HCT116 (cell line): Measurements from ENCODE around the gene RBMS1. TPM values are rescaled to one million over a fixed set of nuclear protein-coding genes. Genes with fewer than 3 reads are reported as not detected.

Experiments
- ATAC-seq: fragments of 200-7000 bp; cut with Tn5 transposase; 2 replicates; pipeline ENCODE4 v1.9.1; 2020; ENCODE audit warnings: mild to moderate bottlenecking, moderate library complexity
- BruUV-seq: library from RNA; stranded (reverse); fragments of 400-500 nt; replicated peaks from 2 replicates; lab custom pipeline; 2021; lab: Mats Ljungman, UMichigan
- CTCF ChIA-PET: fragments of 300-600 bp; sonication (Branson Sonifier 250); formaldehyde crosslinking; loops from one replicate; lab custom pipeline; 2021; ENCODE audit warnings: antibody characterized with exemption; lab: Charles Lee
- POLR2A ChIA-PET: fragments of 300-600, 350-600 bp; sonication (Branson Sonifier 250); formaldehyde crosslinking; loops from one replicate; lab custom pipeline; 2021; ENCODE audit warnings: antibody characterized with exemption; lab: Charles Lee
- RAD21 ChIA-PET, 2 experiments: fragments of 300-600 bp; sonication (Branson Sonifier 250); formaldehyde crosslinking; loops; one replicate each; lab custom pipeline; 2023; ENCODE audit warnings: low total read pairs in 2 of 2; ENCODE audit not compliant: uncharacterized antibody in 2 of 2, unreplicated experiment in 2 of 2, low non-redundant PET in 1 of 2; lab: Charles Lee
- DNase-seq: peaks from one replicate; pipeline ENCODE4 v3.0.0-alpha.2; 2010; ENCODE audit warnings: low read depth, low spot score
- H2AFZ ChIP-seq: fragments of 200-600 bp; shearing (Covaris generic), sonication (generic); 2 replicates; pipeline ENCODE4 v1.6.1; 2017; ENCODE audit warnings: low read depth, mixed run types, mixed read lengths, antibody characterized with exemption, low read length; ENCODE audit not compliant: poor library complexity, severe bottlenecking
- H3K27ac ChIP-seq: 2 replicates; pipeline ENCODE4 v1.5.1; 2012; ENCODE audit warnings: low read depth, low read length
- H3K27me3 ChIP-seq: fragments of 200-600 bp; sonication (generic); 2 replicates; pipeline ENCODE4 v1.6.1; 2016; ENCODE audit warnings: mixed run types, low read length, mixed read lengths; ENCODE audit not compliant: insufficient read depth
- H3K36me3 ChIP-seq, 2 experiments: fragments of 200-500 bp in 1 of 2; fragments of 200-600 bp in 1 of 2; sonication (Bioruptor generic) in 1 of 2; sonication (generic) in 1 of 2; 2 replicates each; pipeline versions ENCODE4 v1.5.1 to v1.6.1; 2014 to 2016; ENCODE audit warnings: low read length in 2 of 2, inconsistent platforms in 1 of 2, mixed read lengths in 1 of 2, mixed run types in 1 of 2; ENCODE audit not compliant: insufficient read depth in 2 of 2, control insufficient read depth in 1 of 2
- H3K4me1 ChIP-seq, 2 experiments: fragments of 200-600 bp in 1 of 2; sonication (generic) in 1 of 2; 2 replicates each; pipeline versions ENCODE4 v1.5.1 to v1.6.1; 2012 to 2017; ENCODE audit warnings: low read length in 2 of 2, inconsistent platforms in 1 of 2, mild to moderate bottlenecking in 1 of 2, mixed read lengths in 1 of 2, mixed run types in 1 of 2, moderate library complexity in 1 of 2; ENCODE audit not compliant: insufficient read depth in 2 of 2, control insufficient read depth in 1 of 2
- H3K4me2 ChIP-seq: fragments of 200-600 bp; sonication (generic); 2 replicates; pipeline ENCODE4 v1.6.1; 2017; ENCODE audit warnings: mixed run types, low read length, mixed read lengths
- H3K4me3 ChIP-seq, 2 experiments: fragments of 200-600 bp in 1 of 2; sonication (generic) in 1 of 2; replicated peaks in 1 of 2; 2 replicates each; pipeline ENCODE4 v1.5.1; 2011 to 2016; ENCODE audit warnings: low read length in 2 of 2, control low read depth in 1 of 2, low read depth in 1 of 2, mild to moderate bottlenecking in 1 of 2, mixed read lengths in 1 of 2, mixed run types in 1 of 2
- H3K79me2 ChIP-seq: fragments of 200-600 bp; sonication (generic); 2 replicates; pipeline ENCODE4 v1.6.1; 2017; ENCODE audit warnings: mild to moderate bottlenecking, mixed run types, low read length, moderate library complexity, mixed read lengths; ENCODE audit not compliant: insufficient read depth
- H3K9ac ChIP-seq: fragments of 200-600 bp; sonication (generic); 2 replicates; pipeline ENCODE4 v1.6.1; 2016; ENCODE audit warnings: low read length, mixed read lengths
- H3K9me2 ChIP-seq: fragments of 200-600 bp; sonication (generic), shearing (Covaris generic); 2 replicates; pipeline ENCODE4 v1.6.1; 2017; ENCODE audit warnings: mixed run types, mild to moderate bottlenecking, moderate library complexity; ENCODE audit not compliant: insufficient read depth
- H3K9me3 ChIP-seq, 2 experiments: fragments of 200-500 bp in 1 of 2; fragments of 200-600 bp in 1 of 2; sonication (Bioruptor generic) in 1 of 2; sonication (generic) in 1 of 2; 2 replicates each; pipeline ENCODE4 v1.6.1; 2014 to 2017; ENCODE audit warnings: low read length in 2 of 2, mixed read lengths in 2 of 2, inconsistent platforms in 1 of 2, low read depth in 1 of 2, mild to moderate bottlenecking in 1 of 2, mixed run types in 1 of 2, moderate library complexity in 1 of 2; ENCODE audit not compliant: control insufficient read depth in 1 of 2, insufficient read depth in 1 of 2
- H4K20me1 ChIP-seq: fragments of 200-600 bp; sonication (generic), shearing (Covaris generic); 2 replicates; pipeline ENCODE4 v1.6.1; 2017; ENCODE audit warnings: mixed run types, mild to moderate bottlenecking, moderate library complexity; ENCODE audit not compliant: insufficient read depth
- ATF3 ChIP-seq: IDR thresholded peaks from 2 replicates; pipeline ENCODE4 v1.6.1; 2012
- CBX3 ChIP-seq: IDR thresholded peaks from 2 replicates; pipeline ENCODE4 v1.6.1; 2012; ENCODE audit warnings: low read depth
- CEBPB ChIP-seq: IDR thresholded peaks from 2 replicates; pipeline ENCODE4 v1.6.1; 2012; ENCODE audit warnings: low read depth
- CTCF ChIP-seq, 3 experiments: fragments of 200-600 bp in 1 of 3; sonication (generic) in 1 of 3; IDR thresholded peaks in 2 of 3; conservative IDR thresholded peaks in 1 of 3; 2 replicates each; pipeline ENCODE4 v1.5.1; 2012 to 2017; ENCODE audit warnings: low read depth in 2 of 3, low read length in 2 of 3, antibody characterized with exemption in 1 of 3, borderline replicate concordance in 1 of 3, control low read depth in 1 of 3, mild to moderate bottlenecking in 1 of 3, mixed read lengths in 1 of 3, mixed run types in 1 of 3, moderate library complexity in 1 of 3; ENCODE audit not compliant: insufficient read depth in 1 of 3
- EZH2 ChIP-seq: fragments of 200-600 bp; sonication (generic); IDR thresholded peaks from 2 replicates; pipeline ENCODE4 v1.6.1; 2017; ENCODE audit warnings: antibody characterized with exemption, mixed run types
- EZH2phosphoT487 ChIP-seq: fragments of 200-600 bp; IDR thresholded peaks from 2 replicates; pipeline ENCODE4 v1.6.1; 2018; ENCODE audit warnings: antibody characterized with exemption, borderline replicate concordance
- FOSL1 ChIP-seq: IDR thresholded peaks from 2 replicates; pipeline ENCODE4 v1.6.1; 2012; ENCODE audit warnings: low read depth
- JUND ChIP-seq: IDR thresholded peaks from 2 replicates; pipeline ENCODE4 v1.6.1; 2012
- POLR2A ChIP-seq: IDR thresholded peaks from 2 replicates; pipeline ENCODE4 v1.7.0; 2011; ENCODE audit warnings: borderline replicate concordance; ENCODE audit not compliant: insufficient read depth, insufficient read length; ENCODE audit errors: extremely low read depth
- POLR2AphosphoS5 ChIP-seq: IDR thresholded peaks from 2 replicates; pipeline ENCODE4 v1.6.1; 2011; ENCODE audit warnings: mild to moderate bottlenecking, low read depth, low read length, moderate library complexity
- REST ChIP-seq: IDR thresholded peaks from 2 replicates; pipeline ENCODE4 v1.6.1; 2012; ENCODE audit warnings: low read depth
- SIN3A ChIP-seq: IDR thresholded peaks from 2 replicates; pipeline ENCODE4 v1.6.1; 2012; ENCODE audit warnings: low read depth
- SRF ChIP-seq: IDR thresholded peaks from 2 replicates; pipeline ENCODE4 v1.6.1; 2012; ENCODE audit warnings: low read depth
- YY1 ChIP-seq: IDR thresholded peaks from 2 replicates; pipeline ENCODE4 v1.6.1; 2011; ENCODE audit warnings: low read length, low read depth, moderate library complexity, mild to moderate bottlenecking; ENCODE audit not compliant: insufficient replicate concordance; ENCODE audit errors: extremely low read depth
- ZBTB33 ChIP-seq: IDR thresholded peaks from 2 replicates; pipeline ENCODE4 v1.6.1; 2011; ENCODE audit warnings: mild to moderate bottlenecking, low read length, moderate library complexity; ENCODE audit not compliant: insufficient replicate concordance; ENCODE audit errors: extremely low read depth
- ZFX ChIP-seq: fragments of 450-650 bp; IDR thresholded peaks from 2 replicates; pipeline ENCODE4 v1.6.1; 2017
- ZNF274 ChIP-seq: fragments of 200-500 bp; sonication (Bioruptor generic); IDR thresholded peaks from 2 replicates; pipeline ENCODE4 v1.6.1; 2014; ENCODE audit warnings: mild to moderate bottlenecking, low read depth, low read length, inconsistent platforms
- intact Hi-C: fragments of 100-400 bp; cut with micrococcal nuclease; formaldehyde crosslinking; loops from 2 replicates; pipeline ENCODE4 v1.10.0; 2022
- total RNA-seq: library from RNA; stranded (reverse); gene quantifications from one replicate; pipeline ENCODE4 v1.2.1, GENCODE V29; 2021; ENCODE audit not compliant: unreplicated experiment

RBMS1 gene
- total RNA-seq, 1 experiment from 2014 or later = 17.6 TPM

GRCh38 chr2:160232905-160233475 is 260.6 kb downstream of the RBMS1 start:
- POLR2A ChIA-PET = interaction anchor here (1.3 kb wide), 1 partner anchor 8 kb away, joined by 3 read pairs; no protein-coding TSS in a partner anchor

More at GRCh38 chr2:160232905-160233475, 260.6 kb downstream of the RBMS1 start:
- Histone ChIP-seq H3K79me2 (no peaks in the 10 kb centered on the region), H3K4me2 (no peak overlapping the region), H3K9ac (no peak overlapping the region), H4K20me1 (no peaks in the 10 kb centered on the region), H3K9me2 (no peaks in the 10 kb centered on the region), H2AFZ (no peak overlapping the region), H3K4me3 (no peak overlapping the region), H3K36me3 (no peaks in the 10 kb centered on the region), H3K4me1 (peaks cover 4 to 25% of the 10 kb centered on the region in 2 experiments), H3K27me3 (no peaks in the 10 kb centered on the region), H3K9me3 (no peaks in the 10 kb centered on the region), H3K27ac (no peak overlapping the region)
- ChIA-PET RAD21 (interaction anchor here in 1 of 2 experiments (0.6 kb wide), 1 partner anchor 134 kb away, joined by 3 read pairs; no protein-coding TSS in a partner anchor), CTCF (interaction anchor here (1.2 kb wide), 1 partner anchor 27 kb away, joined by 4 read pairs; no protein-coding TSS in a partner anchor)
- intact Hi-C loops = no loop called here
- no TSS peak for BruUV-seq
- TF ChIP-seq CBX3 = no peak
- no peak for TF ChIP-seq REST
- no peak for TF ChIP-seq ATF3
- TF ChIP-seq SRF = no peak
- TF ChIP-seq POLR2A = no peak
- TF ChIP-seq POLR2AphosphoS5 = no peak
- TF ChIP-seq CTCF (IDR thresholded peaks at IDR 0.05 in 2 of 3, conservative IDR thresholded peaks at IDR 0.05 in 1 of 3; ENCODE audit: borderline replicate concordance in 1 of 3, insufficient read depth in 1 of 3, low read depth in 2 of 3, low read length in 2 of 3) = no peak
- no peak for TF ChIP-seq YY1
- no peak for TF ChIP-seq CEBPB
- no peak for TF ChIP-seq SIN3A
- no peak for TF ChIP-seq ZBTB33
- TF ChIP-seq FOSL1 = no peak
- no peak for TF ChIP-seq EZH2phosphoT487
- no peak for TF ChIP-seq EZH2
- no peak for TF ChIP-seq ZFX
- no peak for TF ChIP-seq JUND
- TF ChIP-seq ZNF274 = no peak
- ATAC-seq = no peak
- DNase-seq = no peak
